DMS 273 treated with DMSO at 0.1 percent for 48 hours (cell line): ENCODE measurements around the gene SLC12A8.

Experiments used
- DNase-seq: peaks from one replicate; lab custom pipeline; 2025; lab: John Stamatoyannopoulos, UW

SLC12A8 gene

GRCh38 chr3:125212509-125213363 is at the start of gene SLC12A8:
SLC12A8 (minus strand) TSS chr3:125212748; CDS start chr3:125211349, 1,399 bp downstream.
- DNase-seq: no peak

GRCh38 chr3:125262161-125262560 is 49.6 kb upstream of the SLC12A8 start:
- no peak for DNase-seq

- no peak for DNase-seq
Observed at GRCh38 chr3:125261031-125261430, 48.5 kb upstream of the SLC12A8 start.

- no peak for DNase-seq
Observed at GRCh38 chr3:125260158-125260557, 47.6 kb upstream of the SLC12A8 start.

- DNase-seq: no peak
Observed at GRCh38 chr3:125257536-125257935, 45.0 kb upstream of the SLC12A8 start.

- DNase-seq: no peak
Observed at GRCh38 chr3:125256675-125257074, 44.1 kb upstream of the SLC12A8 start.

GRCh38 chr3:125250973-125251372 is 38.4 kb upstream of the SLC12A8 start:
- no peak for DNase-seq

- no peak for DNase-seq
Observed at GRCh38 chr3:125246237-125246636, 33.7 kb upstream of the SLC12A8 start.

- DNase-seq: no peak
Observed at GRCh38 chr3:125245521-125245920, 33.0 kb upstream of the SLC12A8 start.

GRCh38 chr3:125240496-125240895 is 27.9 kb upstream of the SLC12A8 start:
- DNase-seq: no peak

GRCh38 chr3:125239266-125239665 is 26.7 kb upstream of the SLC12A8 start:
- DNase-seq: no peak

- DNase-seq: no peak
Observed at GRCh38 chr3:125238759-125239158, 26.2 kb upstream of the SLC12A8 start.

- no peak for DNase-seq
Observed at GRCh38 chr3:125236331-125236903, 23.9 kb upstream of the SLC12A8 start.

- DNase-seq: no peak
Observed at GRCh38 chr3:125234831-125235230, 22.3 kb upstream of the SLC12A8 start.

- DNase-seq: no peak
Observed at GRCh38 chr3:125232401-125232800, 19.9 kb upstream of the SLC12A8 start.

GRCh38 chr3:125231895-125232294 is 19.3 kb upstream of the SLC12A8 start:
- DNase-seq: no peak

GRCh38 chr3:125229707-125230106 is 17.2 kb upstream of the SLC12A8 start:
- DNase-seq: no peak

- DNase-seq: no peak
Observed at GRCh38 chr3:125229168-125229567, 16.6 kb upstream of the SLC12A8 start.

GRCh38 chr3:125221831-125222230 is 9.3 kb upstream of the SLC12A8 start:
- DNase-seq: no peak

- no peak for DNase-seq
Observed at GRCh38 chr3:125220727-125221429, 8.3 kb upstream of the SLC12A8 start.

GRCh38 chr3:125220183-125220582 is 7.6 kb upstream of the SLC12A8 start:
- no peak for DNase-seq

GRCh38 chr3:125219261-125219701 is 6.7 kb upstream of the SLC12A8 start:
- no peak for DNase-seq

GRCh38 chr3:125214738-125215137 is 2.2 kb upstream of the SLC12A8 start:
- no peak for DNase-seq
